SIG-M5 treated with dmso at 0.1 percent for 504 hours (cell line): ENCODE measurements around the gene GPR39.
"Not testable (repeated sequence)": the region's sequence is repeated elsewhere in the genome, so short reads cannot be mapped to it uniquely, and the experiment has no call there.

Experiments used
- DNase-seq: peaks from one replicate; lab custom pipeline; 2025; ENCODE audit not compliant: unreplicated experiment; lab: John Stamatoyannopoulos, UW

GPR39 gene

DNA sequence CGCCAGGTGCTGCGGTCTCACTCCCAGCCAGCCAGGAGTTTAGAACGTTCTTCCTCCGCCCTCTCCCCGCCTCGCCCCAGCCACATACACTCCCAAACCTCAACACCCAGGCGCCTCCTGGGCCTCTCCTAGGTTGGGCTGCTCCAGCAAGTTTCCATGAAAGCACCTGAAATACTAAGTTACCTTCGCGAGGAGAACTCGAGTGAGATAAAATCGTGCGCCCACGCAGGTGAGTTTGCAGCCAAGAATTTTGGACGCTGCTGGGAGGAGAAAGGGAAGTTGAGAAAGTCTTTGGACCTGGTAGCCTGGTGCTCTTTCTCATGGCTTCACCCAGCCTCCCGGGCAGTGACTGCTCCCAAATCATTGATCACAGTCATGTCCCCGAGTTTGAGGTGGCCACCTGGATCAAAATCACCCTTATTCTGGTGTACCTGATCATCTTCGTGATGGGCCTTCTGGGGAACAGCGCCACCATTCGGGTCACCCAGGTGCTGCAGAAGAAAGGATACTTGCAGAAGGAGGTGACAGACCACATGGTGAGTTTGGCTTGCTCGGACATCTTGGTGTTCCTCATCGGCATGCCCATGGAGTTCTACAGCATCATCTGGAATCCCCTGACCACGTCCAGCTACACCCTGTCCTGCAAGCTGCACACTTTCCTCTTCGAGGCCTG lies at the start of gene GPR39:
GPR39 (plus strand) TSS at position 83 of the 673 bp plus-strand sequence.
- peak; percentile 19 for DNase-seq

DNA sequence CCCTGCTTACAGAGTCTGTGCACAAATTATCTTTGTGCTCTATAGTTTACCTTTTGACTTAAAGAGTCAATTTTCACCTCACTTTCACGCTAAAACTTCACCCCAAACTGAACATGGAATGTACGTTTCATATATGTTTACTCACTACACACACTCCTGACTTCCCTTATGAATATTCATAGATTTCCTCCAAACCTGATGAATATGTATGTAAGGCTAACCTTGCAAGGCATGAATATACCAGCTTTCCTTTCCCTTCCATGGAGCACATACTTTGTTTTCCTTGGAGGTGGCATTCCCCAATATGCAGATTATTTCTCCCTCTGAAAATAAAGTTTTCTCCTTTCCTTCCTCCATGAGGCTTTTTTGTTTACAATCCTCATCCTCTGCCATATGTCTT lies 48.4 kb upstream of the GPR39 start:
- no peak for DNase-seq

DNA sequence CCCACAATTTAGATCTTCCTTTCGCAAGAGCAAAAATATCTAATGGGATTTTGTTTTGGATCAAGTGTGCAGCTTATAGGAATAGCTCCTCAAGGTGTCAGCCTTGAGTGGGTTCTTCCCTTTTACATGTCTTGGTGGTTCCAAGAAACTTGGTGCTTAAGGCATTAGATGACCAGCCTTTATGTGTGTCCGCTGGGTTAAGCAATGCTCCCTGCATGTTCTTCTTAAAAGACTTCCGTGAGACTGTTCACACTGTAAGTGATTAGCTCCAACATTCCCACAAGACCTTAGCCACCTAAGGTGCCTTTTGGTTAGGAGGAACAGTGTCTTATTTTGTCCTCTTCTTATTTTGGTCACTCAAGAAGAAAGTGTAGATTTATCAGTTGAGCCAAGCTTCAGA lies 44.3 kb upstream of the GPR39 start:
- no peak for DNase-seq

DNA sequence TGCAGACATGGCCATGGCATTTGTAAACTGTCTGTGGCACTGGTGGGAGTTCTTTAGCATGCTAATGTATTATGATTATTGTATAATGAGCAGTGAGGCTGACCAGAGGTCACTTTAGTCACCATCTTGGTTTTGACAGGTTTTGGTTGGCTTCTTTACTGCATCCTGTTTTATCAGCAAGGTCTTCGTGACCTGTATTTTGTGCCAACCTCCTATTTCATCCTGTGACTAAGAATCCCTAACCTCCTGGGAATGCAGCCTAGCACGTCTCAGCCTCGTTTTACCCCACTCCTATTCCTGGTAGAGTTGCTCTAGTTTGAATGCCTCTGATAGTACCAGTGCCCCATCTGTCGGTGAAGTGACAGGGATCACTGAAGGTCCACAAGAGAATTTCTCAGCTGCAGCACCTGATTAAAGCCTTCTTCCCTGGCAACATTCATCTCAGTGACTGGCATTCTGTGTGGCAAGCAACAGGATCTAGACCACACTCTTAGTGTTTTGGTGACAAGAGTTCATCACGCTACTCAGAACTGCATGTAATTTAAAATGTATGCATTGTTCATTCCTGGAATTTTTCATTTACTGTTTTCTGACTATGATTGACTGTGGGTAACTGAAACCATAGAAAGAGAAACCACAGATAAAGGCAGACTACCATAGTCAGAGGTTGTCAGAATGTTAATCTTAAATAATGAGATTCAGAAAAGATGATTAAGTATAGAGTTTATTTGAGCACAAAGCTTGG lies 43.0 kb upstream of the GPR39 start:
- no peak for DNase-seq

DNA sequence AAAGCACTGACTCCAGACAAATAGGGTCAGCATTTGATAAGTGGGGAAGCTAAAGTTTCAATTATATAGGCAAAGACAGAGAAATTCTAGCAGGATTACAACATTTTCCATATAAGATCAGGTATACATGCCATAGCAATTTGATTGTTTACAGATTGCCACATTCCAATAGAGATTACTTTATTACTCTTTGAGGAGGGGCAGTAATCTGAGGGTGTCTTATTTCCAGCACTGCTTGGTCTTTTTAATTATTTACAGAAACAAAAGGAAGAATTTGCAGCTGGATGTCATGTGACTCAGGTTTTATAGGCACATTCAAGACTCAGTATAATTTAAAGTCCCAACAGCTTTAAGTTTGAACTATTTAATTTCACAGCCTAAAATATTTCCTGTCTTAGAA lies 42.5 kb upstream of the GPR39 start:
- no peak for DNase-seq

DNA sequence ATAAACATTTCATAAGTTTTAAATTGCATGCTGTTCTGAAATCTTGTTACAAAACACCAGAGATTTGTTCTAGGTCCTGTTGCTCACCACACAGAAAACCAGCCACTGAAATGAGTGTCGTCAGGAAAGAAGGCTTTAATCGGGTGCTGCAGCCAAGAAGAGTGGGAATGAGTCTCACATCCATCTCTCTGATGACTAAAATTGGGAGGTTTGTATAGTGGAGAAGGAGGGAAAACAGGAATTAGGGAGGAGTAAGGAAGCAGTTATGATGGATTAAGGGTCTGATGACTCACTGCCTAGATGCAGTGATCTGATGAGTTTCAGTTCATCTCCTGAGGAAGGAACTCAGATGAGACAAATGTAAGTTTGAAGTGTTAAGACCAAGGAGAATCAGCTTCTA lies 42.1 kb upstream of the GPR39 start:
- DNase-seq = no peak

DNA sequence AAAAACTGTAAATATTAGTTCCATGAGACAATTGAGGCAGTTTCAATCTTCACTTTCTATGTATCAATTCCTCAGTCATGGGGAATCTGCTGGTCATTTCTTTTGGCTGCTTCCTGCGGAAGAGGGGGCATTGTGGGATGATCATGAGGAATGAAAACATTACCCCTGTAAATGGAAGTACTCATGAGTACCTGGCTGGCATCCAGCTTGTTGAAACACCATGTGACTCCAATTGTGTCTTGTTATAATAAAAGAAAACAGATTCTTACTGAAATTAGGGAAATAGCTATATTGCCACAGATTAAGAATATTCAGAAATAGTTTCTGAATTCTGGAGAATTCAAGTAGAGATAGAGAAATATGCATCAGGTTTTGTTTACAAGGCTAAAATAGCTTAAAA lies 41.6 kb upstream of the GPR39 start:
- no peak for DNase-seq

DNA sequence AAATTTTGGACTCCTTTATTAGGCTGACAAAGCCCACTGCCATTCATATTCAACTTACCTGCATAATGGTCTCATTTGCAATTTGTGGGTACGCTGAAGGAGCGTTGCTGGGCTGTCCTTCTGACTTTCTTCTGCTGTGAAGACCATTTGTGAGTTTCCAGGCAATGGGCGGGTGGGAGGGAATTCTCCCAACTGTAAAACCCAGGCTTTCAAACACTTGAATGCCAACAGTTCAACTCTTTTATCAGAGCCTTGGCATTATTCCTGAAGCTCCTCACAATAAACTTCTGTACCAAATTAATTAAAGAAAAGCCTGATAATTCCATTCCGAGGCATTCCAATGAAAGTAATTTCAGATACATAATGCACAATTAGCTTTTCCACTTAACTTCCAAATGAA lies 35.2 kb upstream of the GPR39 start:
- DNase-seq = no peak

DNA sequence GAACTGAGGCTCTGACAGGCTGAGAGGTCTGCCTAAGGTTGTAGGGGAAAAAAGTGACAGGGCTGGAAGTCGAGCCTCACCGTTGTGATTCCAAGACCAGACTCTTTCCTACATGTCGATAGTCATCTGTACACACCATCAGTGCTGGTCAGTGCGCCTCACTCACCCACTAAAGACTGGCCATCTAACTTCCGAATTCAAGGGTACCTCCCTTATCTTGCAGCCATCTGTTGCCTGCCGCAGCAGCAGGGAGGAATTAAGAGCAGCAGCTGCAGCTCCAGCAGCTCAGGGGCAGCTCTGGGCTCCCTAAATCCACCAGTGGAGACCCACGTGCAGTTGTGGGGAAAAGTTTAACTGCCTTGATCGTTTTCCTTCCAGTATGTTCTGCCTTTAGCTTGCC lies 32.6 kb upstream of the GPR39 start:
- DNase-seq = no peak

DNA sequence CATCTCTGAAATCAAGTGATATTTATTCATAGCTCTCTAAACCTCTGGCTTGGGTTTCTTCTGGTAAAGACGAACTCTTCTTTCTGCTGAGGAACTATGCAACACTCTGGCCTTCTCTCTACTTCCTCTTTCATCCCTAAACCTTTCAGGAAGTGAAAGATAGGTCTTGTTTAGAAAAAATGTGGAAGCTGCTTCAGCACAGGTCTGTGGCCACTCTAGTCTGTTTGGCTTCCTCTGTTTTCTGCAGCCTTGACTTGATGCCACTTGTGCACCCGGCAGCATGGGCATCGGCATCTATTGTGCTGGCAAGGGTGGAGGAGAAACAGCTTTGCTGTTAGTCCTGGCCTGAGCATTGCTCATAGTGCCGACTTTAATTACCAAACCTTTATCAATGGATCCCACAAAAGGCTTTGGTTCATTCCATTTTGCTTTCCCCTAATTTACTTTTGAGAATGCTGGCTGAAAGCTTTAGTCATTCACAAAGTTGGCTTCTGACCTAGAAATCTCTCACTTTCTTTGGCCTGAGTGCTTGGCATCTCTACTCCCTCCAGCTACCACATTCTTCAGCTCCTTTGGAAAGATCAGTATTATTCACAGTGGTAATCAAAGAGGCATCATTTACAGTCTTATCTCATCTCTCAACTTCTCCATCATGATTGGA lies 32.0 kb upstream of the GPR39 start:
- peak; percentile 94 for DNase-seq

DNA sequence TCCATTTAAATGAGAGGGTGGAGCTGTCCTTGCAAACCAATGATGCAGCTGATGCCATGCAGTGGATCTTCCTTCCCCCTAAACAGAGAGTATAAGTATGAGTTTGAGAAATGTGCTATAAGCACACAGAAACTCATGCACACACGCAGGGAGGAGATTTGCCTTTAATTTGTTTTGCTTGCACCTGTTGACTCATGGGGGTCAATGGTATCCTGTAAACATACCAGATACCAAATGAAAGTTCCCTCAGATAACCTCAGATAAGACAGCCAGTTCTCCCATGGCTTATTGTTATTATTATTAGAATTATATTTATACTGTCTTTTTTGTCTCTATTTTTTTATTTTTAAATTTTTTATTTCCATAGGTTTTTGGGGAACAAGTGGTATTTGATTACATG lies 29.5 kb upstream of the GPR39 start:
- DNase-seq = no peak

DNA sequence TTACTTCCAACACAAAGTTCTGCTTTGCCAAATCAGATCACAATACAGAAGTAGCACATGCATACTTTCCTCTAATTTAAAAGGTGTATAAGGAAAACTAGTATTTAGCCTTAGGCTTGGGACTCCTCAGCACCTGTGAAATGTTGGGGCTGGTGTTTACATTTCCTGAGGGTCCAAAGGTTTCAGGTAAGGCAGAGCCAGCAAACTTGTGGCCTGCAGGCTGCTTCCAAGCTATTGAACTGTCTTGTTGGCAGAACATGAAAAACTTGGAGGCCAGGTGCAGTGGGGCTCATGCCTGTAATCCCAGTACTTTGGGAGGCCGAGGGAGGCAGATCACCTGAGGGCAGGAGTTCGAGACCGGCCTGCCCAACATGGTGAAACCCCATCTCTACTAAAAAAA lies 26.5 kb upstream of the GPR39 start:
- no peak for DNase-seq

DNA sequence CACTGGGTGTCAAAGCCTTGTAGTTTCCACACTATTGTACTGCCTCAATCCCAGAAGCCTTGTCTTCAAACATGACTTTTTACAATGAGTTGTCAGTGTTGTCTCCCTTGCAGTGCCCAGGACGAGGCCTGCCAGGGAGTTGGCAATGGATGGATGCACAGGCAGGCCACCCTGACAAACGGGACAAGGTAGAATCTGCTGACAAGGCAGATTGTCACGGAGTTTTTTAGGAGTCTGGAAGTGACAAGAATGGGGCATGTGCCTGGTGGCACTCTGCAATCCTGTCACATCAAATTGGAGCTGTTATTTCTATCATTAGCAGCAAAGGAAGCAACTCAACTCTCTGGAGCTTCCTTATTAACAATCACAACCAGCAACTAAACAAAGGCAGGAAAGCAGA lies 25.2 kb upstream of the GPR39 start:
- no peak for DNase-seq

DNA sequence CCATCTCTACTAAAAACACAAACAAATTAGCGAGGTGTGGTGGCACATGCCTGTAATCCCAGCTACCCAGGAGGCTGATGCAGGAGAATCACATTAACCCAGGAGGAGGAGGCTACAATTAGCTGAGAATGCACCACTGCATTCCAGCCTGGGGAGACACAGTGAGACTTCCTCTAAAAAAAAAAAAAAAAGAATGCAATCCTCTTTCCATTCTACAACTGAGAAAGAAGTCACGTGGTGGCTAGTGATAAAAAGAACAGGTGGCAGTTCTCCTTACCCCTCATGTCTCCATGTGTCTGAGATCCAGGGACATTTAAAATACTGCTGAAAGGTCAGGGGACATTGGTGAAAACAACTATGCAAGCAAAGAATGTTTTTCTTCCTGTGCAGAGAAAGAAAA lies 24.4 kb upstream of the GPR39 start:
- DNase-seq = no peak

DNA sequence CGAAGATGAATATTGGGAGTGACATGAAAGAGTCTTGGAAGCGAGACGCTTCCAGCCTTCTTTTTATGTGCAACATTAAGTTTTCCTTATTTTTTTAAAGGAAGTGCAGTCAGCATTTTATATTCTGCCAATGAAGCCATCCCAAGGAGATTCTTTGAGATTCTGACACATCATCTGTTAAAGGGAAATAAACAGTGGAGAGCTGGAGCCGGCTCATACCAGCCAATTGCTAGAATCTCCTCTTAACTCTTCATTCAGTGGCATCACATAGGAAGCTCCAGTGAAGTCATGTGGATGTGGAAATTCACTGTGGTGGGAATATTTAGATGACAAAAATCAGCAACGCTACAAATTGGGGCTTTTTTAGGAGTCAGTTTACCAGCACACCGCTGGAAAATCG lies 23.7 kb upstream of the GPR39 start:
- no peak for DNase-seq

DNA sequence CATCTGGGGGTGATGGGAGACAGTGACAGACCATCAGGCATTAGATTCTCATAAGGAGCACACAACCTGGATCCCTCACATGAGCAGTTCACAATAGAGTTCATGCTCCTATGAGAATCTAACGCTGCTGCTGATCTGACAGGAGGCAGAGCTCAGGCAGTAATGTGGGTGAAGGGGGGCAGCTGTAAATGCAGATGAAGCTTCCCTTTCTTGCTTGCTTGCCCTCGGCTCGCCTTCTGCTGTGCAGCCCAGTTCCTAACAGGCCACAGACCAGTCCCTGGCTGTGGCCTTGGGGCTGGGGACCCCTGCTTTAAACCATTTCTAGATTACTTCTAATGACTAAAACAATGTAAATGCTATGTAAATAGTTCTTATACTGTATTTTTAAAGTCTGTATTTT lies 19.6 kb upstream of the GPR39 start:
- not testable (repeated sequence) for DNase-seq

DNA sequence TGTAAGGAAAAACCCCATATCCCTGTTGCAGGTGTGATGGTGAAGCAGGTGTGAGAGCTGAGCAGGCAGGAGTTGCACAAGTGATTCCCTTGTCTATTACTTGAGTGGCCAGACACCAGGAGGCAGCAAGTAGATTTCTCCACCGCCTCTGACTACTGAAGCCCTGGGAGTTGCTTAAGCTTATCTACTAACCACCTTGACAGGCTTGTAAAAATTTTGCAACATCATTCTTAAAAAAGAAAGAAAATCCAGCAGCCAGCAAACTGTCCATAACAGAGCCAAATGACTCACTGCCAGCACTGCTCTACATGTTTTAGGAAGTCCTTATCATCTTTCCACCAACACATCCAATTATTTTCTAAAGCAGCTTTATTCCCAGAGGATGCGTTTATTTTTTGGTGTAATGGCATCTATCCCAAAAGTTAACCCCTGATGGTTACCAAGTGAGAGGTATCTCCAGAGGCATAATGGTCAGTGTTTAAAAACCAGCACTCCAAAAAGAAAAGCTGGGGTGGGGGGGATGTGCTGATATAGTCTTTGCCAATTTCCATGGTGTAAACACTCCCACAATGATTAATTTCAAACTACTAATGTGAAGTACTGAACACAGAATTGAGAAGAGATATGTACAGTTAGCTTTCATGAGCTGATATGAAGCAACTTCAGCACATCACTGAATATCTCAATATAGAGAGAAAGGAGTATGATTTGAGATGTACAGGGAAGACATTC lies 16.3 kb upstream of the GPR39 start:
- peak; percentile 28 for DNase-seq

DNA sequence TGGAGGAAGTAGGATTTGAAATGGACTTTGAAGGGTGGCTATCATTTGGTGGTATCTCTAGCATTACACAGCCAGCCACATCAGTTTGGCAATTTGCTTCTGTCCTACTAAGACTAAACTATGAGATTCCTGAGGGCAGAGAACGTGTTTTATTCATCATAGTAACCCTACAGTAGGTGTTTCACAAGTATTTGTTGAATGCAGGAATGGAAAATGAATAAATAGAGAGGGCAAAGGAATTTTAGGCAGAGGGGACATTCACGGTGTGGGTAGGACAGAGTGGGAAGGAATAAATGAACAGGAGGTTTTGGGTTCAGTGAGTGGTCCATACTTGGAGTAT lies 15.7 kb upstream of the GPR39 start:
- no peak for DNase-seq

DNA sequence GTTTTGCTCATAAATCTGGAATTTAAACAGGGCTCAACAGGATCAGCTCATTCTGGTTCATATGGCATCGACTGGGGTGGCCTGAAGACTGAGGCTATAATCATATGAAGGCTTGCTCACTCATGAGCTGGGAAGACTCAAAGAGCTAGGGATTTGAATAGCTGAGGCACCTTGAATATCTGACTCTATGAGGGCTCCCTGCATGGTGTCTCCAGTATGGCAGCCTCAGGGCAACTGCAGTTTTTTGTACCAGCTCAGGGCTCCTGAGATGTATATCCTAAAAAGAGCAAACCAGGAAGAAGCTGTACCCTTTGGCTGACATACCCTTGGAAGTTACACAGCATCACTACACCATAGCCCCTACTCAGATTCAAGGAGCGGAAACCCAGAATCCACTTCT lies 15.3 kb upstream of the GPR39 start:
- no peak for DNase-seq

DNA sequence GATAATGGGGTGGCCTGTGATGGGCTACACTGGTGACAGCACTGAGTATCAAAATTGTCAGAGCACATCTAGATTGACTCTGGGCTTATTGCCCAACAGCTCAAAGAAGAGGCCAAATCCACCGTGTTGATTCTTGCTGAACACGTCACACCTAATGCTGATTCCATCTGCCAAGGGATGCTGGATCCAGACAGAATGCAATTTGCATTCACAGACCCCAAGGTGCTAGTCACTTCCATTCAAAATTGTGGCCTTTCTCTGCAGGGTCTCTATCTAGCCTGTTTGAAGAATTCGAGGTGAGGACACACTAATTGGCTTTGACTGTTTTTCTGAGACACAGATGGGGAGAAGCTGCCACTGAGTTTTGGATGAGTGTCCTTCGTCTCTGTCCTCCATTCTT lies 13.5 kb upstream of the GPR39 start:
- no peak for DNase-seq

DNA sequence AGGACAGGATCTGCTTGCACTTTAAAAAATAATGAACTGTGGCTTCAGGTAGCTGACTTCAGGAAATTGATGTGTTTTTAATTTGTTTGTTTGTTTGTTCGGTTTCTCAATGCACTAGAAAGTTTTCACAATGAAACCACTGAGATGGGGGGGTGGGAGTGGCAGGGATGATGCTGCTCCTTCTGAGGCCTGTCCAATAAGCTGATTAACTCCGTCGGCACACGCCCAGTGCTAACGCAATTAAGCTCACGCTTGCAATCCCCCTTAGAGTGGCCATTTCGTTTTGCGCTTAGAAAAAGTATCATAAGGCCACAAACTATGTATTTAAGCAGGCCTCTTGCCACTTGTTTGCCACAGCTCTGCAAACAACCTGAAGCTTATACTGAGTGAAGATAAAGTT lies 12.5 kb upstream of the GPR39 start:
- DNase-seq = no peak

DNA sequence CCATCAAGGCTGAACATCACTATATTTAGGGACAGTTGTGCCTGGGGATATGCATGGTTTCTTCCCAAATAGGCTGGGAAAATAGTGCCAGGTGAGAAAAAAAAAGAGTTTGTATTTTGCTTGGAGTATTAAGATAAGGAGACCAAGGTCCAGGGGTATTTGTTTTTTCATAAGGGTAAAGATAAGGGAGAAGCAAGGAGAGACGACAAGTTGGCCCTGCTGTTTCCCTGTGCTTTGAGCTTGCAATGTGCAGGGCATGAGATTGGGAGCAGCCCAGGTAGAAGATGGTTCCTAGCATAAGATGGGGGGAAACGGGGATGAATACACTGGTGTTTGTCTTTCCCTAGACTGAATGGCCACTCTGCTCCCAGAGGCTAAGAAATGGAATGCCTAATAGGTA lies 8.8 kb upstream of the GPR39 start:
- DNase-seq = no peak
